SKM-1 (cell line): Measurements from ENCODE around the gene POTEJ.
"Not testable (repeated sequence)": the region's sequence is repeated elsewhere in the genome, so short reads cannot be mapped to it uniquely, and the experiment has no call there.

Source experiments
- DNase-seq: peaks from one replicate; lab custom pipeline; 2025; ENCODE audit not compliant: unreplicated experiment; lab: John Stamatoyannopoulos, UW

POTEJ gene

DNA sequence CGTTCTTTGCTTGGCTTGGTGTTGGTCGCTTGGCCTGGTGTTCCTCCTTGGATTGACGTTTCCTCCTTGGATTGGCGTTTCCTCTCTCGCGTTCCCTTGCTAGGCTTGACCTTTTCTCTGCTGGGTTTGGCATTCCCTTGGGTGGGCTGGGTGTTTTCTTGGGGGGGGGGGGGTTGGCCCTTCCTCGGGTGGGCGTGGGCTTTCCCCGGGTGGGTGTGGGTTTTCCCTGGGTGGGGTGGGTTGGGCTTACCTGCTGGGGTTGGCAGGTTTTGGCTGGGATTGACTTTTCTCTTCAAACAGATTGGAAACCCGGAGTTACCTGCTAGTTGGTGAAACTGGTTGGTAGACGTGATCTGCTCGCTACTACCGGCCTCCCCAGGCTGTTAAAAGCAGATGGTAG, at the start of gene POTEJ:
POTEJ (plus strand) TSS at position 301 of the 400 bp plus-strand sequence; CDS start at position 394, 93 bp downstream.
- not testable (repeated sequence) for DNase-seq

GRCh38 chr2:130566165-130566564, 45.1 kb upstream of the POTEJ start:
- DNase-seq = not testable (repeated sequence)

DNA sequence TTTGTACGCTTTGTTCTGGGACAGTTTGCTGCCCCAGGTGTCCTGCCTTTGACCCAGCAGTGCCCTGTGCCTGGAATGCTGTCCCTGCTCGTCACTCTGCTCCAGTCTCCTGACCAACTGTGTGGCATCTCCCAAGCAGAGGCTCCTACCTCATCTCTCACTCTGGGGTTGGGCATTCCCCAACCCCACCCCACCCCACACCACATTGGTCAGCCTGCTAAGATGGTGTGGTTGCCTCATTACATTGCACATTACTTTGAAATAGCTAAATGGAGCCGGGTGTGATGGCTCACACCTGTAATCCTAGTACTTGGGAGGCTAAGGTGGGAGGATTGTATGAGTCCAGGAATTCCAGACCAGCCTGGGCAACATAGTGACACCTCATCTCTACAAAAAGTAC, 39.3 kb upstream of the POTEJ start:
- DNase-seq = not testable (repeated sequence)

- DNase-seq = not testable (repeated sequence)
Observed at GRCh38 chr2:130574230-130574629, 37.0 kb upstream of the POTEJ start.

DNA sequence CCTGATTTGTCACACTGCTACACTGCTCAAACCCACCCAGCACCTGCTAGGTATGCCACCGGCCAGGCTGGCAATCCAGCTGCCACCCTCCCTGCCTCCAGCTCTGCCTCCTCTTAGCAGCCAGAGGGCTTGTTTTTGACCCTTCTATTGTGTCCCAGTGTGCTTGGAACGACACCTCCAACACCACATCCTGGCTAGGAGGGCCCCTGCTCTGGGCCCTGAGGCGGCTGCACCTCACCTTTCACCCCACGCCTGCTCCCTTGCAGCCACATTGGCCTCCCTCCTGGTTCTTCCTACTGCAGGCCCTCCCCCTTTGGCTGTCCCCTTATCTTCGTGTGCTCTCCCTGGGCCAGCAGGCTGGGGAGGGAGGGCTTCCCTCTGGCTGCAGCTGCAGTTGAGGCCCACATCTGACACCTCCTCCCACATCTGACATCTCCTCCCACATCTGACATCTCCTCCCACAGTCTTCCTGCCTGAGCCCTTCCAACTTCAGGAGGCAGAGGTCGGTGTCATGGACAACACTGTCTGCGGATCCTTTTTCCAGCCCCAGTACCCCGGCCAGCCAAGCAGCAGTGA, 34.9 kb upstream of the POTEJ start:
- DNase-seq = not testable (repeated sequence)

DNA sequence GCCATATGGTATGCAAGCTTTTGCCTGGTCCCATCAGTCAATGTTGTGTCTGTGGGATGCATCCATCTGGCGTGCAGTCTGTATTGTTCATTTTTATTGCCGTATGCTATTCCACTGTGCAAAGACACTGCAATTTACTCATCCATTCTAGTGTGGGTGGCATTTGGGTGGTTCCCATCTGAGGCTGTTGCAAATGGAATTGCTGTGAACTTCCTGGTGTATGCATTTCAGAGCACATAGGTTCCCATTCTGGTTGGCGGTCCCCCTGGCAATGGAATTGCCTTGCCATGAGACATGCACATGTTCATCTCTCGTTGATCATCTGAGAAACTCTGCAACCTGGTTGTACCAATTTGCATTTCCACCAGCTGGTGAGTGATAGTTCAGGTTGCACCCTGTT, 33.7 kb upstream of the POTEJ start:
- not testable (repeated sequence) for DNase-seq

GRCh38 chr2:130579121-130579520, 32.1 kb upstream of the POTEJ start:
- not testable (repeated sequence) for DNase-seq

GRCh38 chr2:130581491-130581890, 29.7 kb upstream of the POTEJ start:
- not testable (repeated sequence) for DNase-seq

DNA sequence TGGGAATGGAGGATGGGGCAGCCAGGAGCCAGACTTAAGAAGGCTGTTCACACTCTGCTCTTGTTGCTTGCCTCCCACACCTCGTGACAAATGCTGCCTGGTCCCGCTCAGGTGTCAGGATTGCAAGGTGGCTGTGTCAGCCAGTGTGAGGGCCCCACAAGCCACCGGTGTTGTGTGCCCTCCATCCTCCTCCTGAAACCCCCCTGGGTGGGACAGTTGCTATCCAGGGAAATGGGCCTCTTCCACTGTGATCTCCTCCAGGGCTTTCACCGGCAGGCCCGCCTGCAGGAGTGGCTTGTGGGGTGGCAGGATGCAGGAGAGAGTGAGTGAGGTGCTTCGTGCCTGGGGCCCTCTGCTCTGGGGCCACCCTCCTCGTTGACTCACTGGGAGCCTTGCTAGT, 28.3 kb upstream of the POTEJ start:
- DNase-seq = not testable (repeated sequence)

DNA sequence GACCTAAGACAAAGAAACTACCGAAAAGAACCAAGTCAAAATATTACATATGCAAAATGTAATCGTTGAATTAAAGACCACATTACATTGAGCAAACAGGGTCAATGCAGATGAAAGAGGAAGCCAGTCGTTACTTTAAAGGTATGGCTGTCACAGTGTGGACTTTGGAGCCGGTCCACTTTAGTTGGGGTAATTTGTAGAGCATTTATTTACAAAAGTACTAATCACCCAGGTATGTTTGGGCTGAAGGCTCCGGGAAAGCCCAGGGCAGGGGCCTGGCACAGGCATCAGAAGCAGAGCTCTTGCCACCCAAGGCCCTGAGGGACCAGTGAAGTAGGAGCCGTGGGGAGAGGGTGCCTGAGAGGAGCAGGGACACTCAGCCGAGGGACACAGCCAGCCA, 27.7 kb upstream of the POTEJ start:
- not testable (repeated sequence) for DNase-seq

DNA sequence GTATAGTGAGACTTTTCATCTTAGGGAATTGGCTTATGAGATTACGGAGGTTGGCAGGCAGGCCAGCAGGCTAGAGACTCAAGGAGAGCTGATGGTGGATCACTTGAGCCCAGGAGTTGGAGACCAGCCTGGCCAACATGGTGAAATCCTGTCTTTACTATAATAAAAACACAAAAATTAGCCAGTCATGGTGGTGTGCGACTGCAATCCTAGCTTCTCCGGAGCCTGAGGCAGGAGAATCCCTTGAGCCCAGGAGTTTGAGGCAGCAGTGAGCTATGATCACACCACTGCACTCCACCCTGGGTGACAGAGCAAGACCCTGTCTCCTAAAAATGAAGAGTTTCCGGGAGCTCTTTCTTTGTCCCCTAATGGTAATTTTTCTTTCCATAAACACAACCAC, 26.5 kb upstream of the POTEJ start:
- not testable (repeated sequence) for DNase-seq

- DNase-seq = not testable (repeated sequence)
Observed at GRCh38 chr2:130588688-130589458, 22.4 kb upstream of the POTEJ start.

- not testable (repeated sequence) for DNase-seq
Observed at GRCh38 chr2:130590170-130590841, 20.9 kb upstream of the POTEJ start.

DNA sequence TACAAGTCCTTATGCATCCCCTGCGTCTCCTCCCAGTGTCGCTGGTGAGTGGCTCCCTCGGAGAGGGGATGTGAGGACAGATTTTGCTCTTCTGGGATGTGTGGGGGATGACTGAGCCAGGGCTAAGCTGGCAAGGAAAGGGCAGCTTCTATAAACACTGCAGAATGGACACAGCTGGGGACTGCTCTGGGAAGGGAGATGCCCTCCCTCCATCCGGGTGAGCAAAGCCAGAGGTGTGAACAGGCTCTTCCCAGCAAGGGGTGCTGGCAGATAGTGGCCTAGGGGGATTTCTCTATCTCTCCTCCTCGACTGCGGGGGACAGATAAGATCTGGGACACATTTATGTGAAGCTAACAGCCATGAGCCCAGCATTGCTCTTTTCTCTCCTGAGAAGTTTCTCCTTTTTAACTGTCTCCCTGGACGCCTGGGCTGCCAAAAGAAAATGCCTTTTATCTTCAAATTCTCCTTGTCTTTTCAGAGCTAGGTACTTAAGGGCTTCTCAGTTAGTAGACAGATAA, 20.3 kb upstream of the POTEJ start:
- DNase-seq = not testable (repeated sequence)

DNA sequence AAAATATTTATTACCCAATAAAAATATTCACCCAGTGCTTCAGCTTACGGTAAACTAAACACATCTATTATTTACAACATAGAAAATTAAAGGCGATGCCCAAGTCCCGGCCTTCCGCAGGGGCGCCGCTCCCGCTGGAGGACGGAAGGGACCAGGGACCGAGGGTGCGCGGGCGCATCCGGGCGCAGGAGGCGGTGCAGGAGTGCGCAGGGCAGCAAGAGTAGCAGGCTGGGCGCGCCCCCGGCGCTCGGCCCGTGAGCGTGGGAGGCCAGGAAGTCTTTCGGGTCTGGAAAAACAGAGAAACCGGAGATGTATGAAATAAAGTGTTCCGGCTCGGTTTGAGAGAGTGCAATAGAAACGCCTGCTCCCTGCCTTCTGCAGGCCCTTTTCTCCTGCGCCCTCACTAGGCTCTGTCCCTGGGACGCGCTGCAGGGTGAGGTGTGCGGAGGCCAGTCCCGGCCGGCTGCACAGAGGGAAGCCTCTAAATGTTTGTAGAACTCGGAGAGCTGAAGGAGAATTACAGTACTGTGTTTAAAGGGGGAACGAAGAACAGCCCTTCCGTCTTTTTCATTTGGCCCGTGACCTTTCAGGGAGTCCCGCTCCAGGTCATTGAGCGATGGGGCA, 18.3 kb upstream of the POTEJ start:
- not testable (repeated sequence) for DNase-seq

- not testable (repeated sequence) for DNase-seq
Observed at GRCh38 chr2:130594011-130594410, 17.2 kb upstream of the POTEJ start.

DNA sequence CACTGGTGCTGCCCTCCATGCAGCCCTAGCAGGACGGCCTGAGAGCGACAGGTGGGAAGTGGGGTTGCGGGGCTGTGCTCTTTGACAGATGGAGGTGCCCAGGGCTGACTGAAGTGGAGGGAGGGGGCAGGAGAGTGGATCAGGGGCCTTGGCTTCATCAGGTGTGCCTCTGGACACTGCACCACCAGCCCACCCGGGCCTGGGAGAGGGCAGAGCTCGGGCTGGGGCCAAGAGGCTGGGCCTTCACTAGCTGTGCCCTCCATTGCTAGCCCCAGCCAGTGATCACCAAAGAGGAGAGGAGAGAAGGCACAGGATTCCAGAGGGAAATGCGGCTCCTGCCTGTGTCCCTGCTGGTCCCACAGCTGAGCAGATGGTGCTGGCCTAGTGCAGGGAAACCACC, 14.5 kb upstream of the POTEJ start:
- DNase-seq = not testable (repeated sequence)

DNA sequence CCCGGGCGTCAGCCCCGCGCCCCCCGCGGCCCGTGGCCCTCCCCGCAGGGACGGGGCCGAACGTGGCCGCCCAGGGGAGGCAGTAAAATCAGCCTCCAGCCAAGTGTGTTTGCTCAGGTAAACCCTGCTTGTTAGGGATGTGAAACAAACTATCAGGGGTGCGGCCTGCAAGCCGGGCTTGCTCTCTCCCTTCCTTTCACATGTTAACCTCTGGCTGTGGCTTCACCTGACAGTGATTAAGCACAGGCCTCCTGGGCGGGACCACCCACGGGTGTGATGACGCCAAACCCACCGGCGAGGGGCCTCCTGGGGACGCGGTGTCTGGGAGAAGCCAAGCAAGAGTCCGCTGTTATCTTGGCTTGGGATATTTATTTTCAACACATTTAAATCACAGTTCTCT, 13.2 kb upstream of the POTEJ start:
- not testable (repeated sequence) for DNase-seq

- DNase-seq = not testable (repeated sequence)
Observed at GRCh38 chr2:130598463-130598862, 12.8 kb upstream of the POTEJ start.

DNA sequence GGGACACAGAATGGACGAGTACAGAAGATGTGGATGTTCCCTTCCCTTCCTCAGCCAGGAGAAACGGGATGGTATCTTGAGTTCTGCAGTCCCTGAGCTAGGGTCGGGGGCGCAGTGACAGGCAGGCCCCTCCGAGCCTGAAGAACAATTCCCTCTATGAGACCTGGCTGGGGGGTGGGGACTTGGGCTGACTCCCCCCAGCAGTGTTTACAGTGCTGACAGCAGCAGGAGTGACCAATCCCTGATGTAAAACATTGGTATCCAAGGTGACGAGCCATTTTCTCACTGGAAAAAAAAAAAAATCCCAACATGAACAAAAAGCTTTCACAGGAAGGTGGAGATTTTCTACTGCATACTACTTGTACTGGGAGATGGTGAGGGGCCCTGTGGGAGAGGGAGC, 11.8 kb upstream of the POTEJ start, which contains the start of gene CFC1:
CFC1 (minus strand) TSS at position 183 of the 400 bp plus-strand sequence. CDS start 288 bp downstream, outside the sequence.
- not testable (repeated sequence) for DNase-seq

DNA sequence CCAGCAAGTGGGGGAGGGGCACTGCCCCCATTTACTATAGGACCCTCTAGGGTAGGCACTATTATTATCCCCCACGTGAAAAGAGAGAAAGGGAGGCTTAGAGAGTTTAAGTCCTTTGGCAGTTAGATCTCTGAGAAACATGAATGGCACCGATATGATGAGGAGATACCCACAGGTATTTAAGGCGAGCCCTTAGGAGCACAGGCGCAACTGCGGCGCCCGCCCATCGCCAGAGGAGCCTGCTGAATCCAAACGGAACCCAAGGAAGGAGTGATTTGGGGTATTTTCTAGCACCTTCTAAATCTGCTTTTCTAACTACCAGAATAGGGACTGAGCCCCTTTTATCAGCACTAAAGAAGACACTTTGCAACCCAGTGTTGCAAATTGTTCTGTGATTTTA, 11.3 kb upstream of the POTEJ start:
- not testable (repeated sequence) for DNase-seq
